ENCODE measurements around the gene KHSRP.

GRCh38 chr19:6406401-6406800, 18.2 kb downstream of the KHSRP start:
- no peak for TF ChIP-seq TAF1 (CRISPR knock-in tag; IDR thresholded peaks at IDR 0.05)
- no peak for TF ChIP-seq USF2 (IDR thresholded peaks at IDR 0.05; ENCODE audit: low read depth, low read length)
- TF ChIP-seq USF2 (CRISPR knock-in tag; IDR thresholded peaks at IDR 0.05; ENCODE audit: borderline replicate concordance): no peak
- no peak for TF ChIP-seq CTCF (CRISPR knock-in tag; IDR thresholded peaks at IDR 0.05)
